Ascending aorta (tissue), 2 donors: Measurements from ENCODE around the gene TAGLN. TPM values are rescaled to one million over a fixed set of nuclear protein-coding genes. Genes with fewer than 3 reads are reported as not detected.
A peak's percentile ranks its signal among the peaks of the same experiment; 100 is the strongest.
"Not testable (repeated sequence)": the region's sequence is repeated elsewhere in the genome, so short reads cannot be mapped to it uniquely, and the experiment has no call there.

ENCODE experiments used
- DNase-seq, 2 donors: peaks; one replicate each; pipeline ENCODE4 v3.0.0-alpha.2; 2019; ENCODE audit warnings: low spot score in 2 of 2
- H3K27ac ChIP-seq, 2 donors: fragments of 200-600 bp; sonication (generic); one replicate each; pipeline ENCODE4 v1.5.1; 2016 to 2017; ENCODE audit warnings: mild to moderate bottlenecking in 1 of 2
- H3K27me3 ChIP-seq: fragments of 200-600 bp; sonication (generic); one replicate; pipeline ENCODE4 v1.5.1; 2017
- H3K36me3 ChIP-seq, 2 donors: fragments of 200-600 bp; sonication (generic); one replicate each; pipeline ENCODE4 v1.5.1; 2016
- H3K4me1 ChIP-seq, 2 donors: fragments of 200-600 bp; sonication (generic); one replicate each; pipeline ENCODE4 v1.5.1; 2016 to 2017; ENCODE audit warnings: mild to moderate bottlenecking in 1 of 2
- H3K4me3 ChIP-seq, 2 donors: fragments of 200-600 bp; sonication (generic); one replicate each; pipeline ENCODE4 v1.5.1; 2016 to 2017; ENCODE audit warnings: mild to moderate bottlenecking in 1 of 2
- H3K9me3 ChIP-seq, 2 donors: fragments of 200-600 bp; sonication (generic); one replicate each; pipeline ENCODE4 v1.5.1; 2016
- intact Hi-C: fragments of 100-400 bp; cut with DNase I; formaldehyde crosslinking; loops from one replicate; pipeline ENCODE4 v1.15.1; 2023
- total RNA-seq: library from RNA; depleted of rRNA; stranded (reverse); fragments of >200 nt; gene quantifications from one replicate; pipeline ENCODE4 v1.1.0, GENCODE V29; 2016
- TF ChIP-seq, protein P1 (sequence below), 3 experiments: fragments of 200-600 bp in 2 of 3; fragments of 450-650 bp in 1 of 3; sonication (generic) in 2 of 3; IDR thresholded peaks; one replicate each; pipeline ENCODE4 v1.5.1; 2016 to 2019; ENCODE audit warnings: antibody characterized with exemption in 3 of 3, mild to moderate bottlenecking in 1 of 3, moderate library complexity in 1 of 3

Gene TAGLN
- total RNA-seq, 1 donor from 2014 or later = 6,542 TPM

GRCh38 chr11:117208710-117209109 is 9.5 kb downstream of the TAGLN start:
- TF ChIP-seq, protein P1, sequence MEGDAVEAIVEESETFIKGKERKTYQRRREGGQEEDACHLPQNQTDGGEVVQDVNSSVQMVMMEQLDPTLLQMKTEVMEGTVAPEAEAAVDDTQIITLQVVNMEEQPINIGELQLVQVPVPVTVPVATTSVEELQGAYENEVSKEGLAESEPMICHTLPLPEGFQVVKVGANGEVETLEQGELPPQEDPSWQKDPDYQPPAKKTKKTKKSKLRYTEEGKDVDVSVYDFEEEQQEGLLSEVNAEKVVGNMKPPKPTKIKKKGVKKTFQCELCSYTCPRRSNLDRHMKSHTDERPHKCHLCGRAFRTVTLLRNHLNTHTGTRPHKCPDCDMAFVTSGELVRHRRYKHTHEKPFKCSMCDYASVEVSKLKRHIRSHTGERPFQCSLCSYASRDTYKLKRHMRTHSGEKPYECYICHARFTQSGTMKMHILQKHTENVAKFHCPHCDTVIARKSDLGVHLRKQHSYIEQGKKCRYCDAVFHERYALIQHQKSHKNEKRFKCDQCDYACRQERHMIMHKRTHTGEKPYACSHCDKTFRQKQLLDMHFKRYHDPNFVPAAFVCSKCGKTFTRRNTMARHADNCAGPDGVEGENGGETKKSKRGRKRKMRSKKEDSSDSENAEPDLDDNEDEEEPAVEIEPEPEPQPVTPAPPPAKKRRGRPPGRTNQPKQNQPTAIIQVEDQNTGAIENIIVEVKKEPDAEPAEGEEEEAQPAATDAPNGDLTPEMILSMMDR (IDR thresholded peaks at IDR 0.05) = peak; percentile 7 to 14 (median 12)
- peaks cover 9 to 15% of the 10 kb centered on the region in 2 donors for H3K4me1 ChIP-seq
- not testable (repeated sequence) for H3K27ac ChIP-seq

GRCh38 chr11:117209351-117210125 is 10.4 kb downstream of the TAGLN start:
- intact Hi-C loops, H3K4me3 ChIP-seq, H3K27me3 ChIP-seq, H3K9me3 ChIP-seq, H3K4me1 ChIP-seq: not testable (repeated sequence)
- peak overlapping the region in 1 of 2 donors; percentile 10 for H3K27ac ChIP-seq
- DNase-seq = peak in 1 of 2 donors; percentile 69
- H3K36me3 ChIP-seq = peaks cover 11 to 24% of the 10 kb centered on the region in 2 donors

More at GRCh38 chr11:117208710-117209109, 9.5 kb downstream of the TAGLN start:
- H3K4me3 ChIP-seq, H3K27me3 ChIP-seq, intact Hi-C loops, H3K9me3 ChIP-seq: not testable (repeated sequence)
- DNase-seq = peak in 1 of 2 donors; percentile 82
- H3K36me3 ChIP-seq = peaks cover 19 to 31% of the 10 kb centered on the region in 2 donors

DNA sequence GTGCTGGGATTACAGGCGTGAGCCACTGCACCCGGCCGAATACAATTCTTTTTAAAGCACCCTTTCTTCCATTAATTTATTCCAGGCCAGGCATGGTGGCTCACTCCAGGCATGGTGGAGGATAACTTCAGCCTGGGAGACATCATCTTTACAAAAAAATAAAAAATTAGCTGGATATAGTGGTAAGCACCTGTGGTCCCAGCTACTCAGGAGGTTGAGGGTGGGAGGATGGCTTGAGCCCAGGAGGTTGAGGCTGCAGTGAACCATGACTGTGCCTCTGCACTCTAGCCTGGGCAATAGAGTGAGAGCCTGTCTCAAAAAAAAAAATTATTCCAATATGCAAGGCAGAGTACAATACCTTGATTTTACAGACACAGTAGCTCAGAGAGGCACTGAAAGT is 11.4 kb downstream of the TAGLN start:
- Histone ChIP-seq H3K27me3 (no peaks in the 10 kb centered on the region), H3K4me3 (no peak overlapping the region), H3K9me3 (no peaks in the 10 kb centered on the region), H3K4me1 (peaks cover under 1% of the 10 kb centered on the region in 2 donors), H3K27ac (peak overlapping the region in 1 of 2 donors; percentile 1), H3K36me3 (peaks cover 0 to 19% of the 10 kb centered on the region in 2 donors)
- intact Hi-C loops = no loop called here
- TF ChIP-seq, protein P1 (IDR thresholded peaks at IDR 0.05) = no peak
- no peak for DNase-seq

DNA sequence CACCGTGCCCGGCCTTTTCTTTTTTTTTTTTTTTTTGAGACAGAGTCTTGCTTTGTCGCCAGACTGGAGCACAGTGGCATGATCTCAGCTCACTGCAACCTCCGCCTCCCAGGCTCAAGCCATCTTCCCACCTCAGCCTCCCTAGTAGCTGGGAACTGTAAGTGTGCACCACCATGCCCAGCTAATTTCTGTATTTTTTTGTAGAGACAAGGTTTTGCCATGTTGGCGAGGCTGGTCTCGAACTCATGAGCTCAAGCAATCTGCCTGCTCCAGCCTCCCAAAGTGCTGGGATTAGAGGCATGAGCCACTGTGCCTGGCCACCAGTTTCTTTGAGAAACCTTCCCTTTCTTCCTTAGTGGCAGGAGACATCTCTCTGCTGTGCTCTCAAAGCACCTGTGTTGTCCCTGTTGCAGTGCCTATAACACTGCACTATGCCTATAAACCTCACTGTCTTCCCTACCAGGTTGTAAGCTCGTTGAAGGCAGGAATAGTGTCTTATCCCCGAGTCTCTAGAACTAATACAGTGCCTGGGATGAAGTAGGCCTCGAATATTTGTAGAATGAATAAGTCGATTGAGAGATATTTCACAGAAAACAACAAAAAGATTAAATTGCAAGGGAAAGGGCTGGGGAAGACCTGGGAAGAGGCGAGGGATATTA is 13.7 kb downstream of the TAGLN start:
- H3K36me3 ChIP-seq = peaks cover 0 to 16% of the 10 kb centered on the region in 2 donors
- intact Hi-C loops = no loop called here
- DNase-seq = no peak
- H3K27me3 ChIP-seq = no peaks in the 10 kb centered on the region
- no peak overlapping the region for H3K4me3 ChIP-seq
- no peaks in the 10 kb centered on the region for H3K9me3 ChIP-seq
- TF ChIP-seq, protein P1 (IDR thresholded peaks at IDR 0.05) = no peak
- peaks cover 11 to 16% of the 10 kb centered on the region in 2 donors for H3K4me1 ChIP-seq
- no peak overlapping the region for H3K27ac ChIP-seq

GRCh38 chr11:117214404-117215110 is 15.4 kb downstream of the TAGLN start:
- no peak overlapping the region for H3K4me3 ChIP-seq
- no peak for DNase-seq
- peak overlapping the region; percentile 54 to 56 for H3K27ac ChIP-seq
- no peaks in the 10 kb centered on the region for H3K27me3 ChIP-seq
- intact Hi-C loops = no loop called here
- peaks cover 26 to 31% of the 10 kb centered on the region in 2 donors for H3K4me1 ChIP-seq
- H3K9me3 ChIP-seq = no peaks in the 10 kb centered on the region
- peaks cover 0 to 22% of the 10 kb centered on the region in 2 donors for H3K36me3 ChIP-seq
- TF ChIP-seq, protein P1 (IDR thresholded peaks at IDR 0.05) = no peak
